HCT116 (cell line): ENCODE results near the gene CUX1. TPM values are rescaled to one million over a fixed set of nuclear protein-coding genes. Genes with fewer than 3 reads are reported as not detected.
"Not testable (repeated sequence)": the region's sequence is repeated elsewhere in the genome, so short reads cannot be mapped to it uniquely, and the experiment has no call there.

ENCODE experiments used
- ATAC-seq: fragments of 200-7000 bp; cut with Tn5 transposase; 2 replicates; pipeline ENCODE4 v1.9.1; 2020; ENCODE audit warnings: mild to moderate bottlenecking, moderate library complexity
- BruUV-seq: library from RNA; stranded (reverse); fragments of 400-500 nt; replicated peaks from 2 replicates; lab custom pipeline; 2021; lab: Mats Ljungman, UMichigan
- CTCF ChIA-PET: fragments of 300-600 bp; sonication (Branson Sonifier 250); formaldehyde crosslinking; loops from one replicate; lab custom pipeline; 2021; ENCODE audit warnings: antibody characterized with exemption; lab: Charles Lee
- POLR2A ChIA-PET: fragments of 300-600, 350-600 bp; sonication (Branson Sonifier 250); formaldehyde crosslinking; loops from one replicate; lab custom pipeline; 2021; ENCODE audit warnings: antibody characterized with exemption; lab: Charles Lee
- RAD21 ChIA-PET, 2 experiments: fragments of 300-600 bp; sonication (Branson Sonifier 250); formaldehyde crosslinking; loops; one replicate each; lab custom pipeline; 2023; ENCODE audit warnings: low total read pairs in 2 of 2; ENCODE audit not compliant: uncharacterized antibody in 2 of 2, unreplicated experiment in 2 of 2, low non-redundant PET in 1 of 2; lab: Charles Lee
- DNase-seq: peaks from one replicate; pipeline ENCODE4 v3.0.0-alpha.2; 2010; ENCODE audit warnings: low read depth, low spot score
- H2AFZ ChIP-seq: fragments of 200-600 bp; shearing (Covaris generic), sonication (generic); 2 replicates; pipeline ENCODE4 v1.6.1; 2017; ENCODE audit warnings: low read depth, mixed run types, mixed read lengths, antibody characterized with exemption, low read length; ENCODE audit not compliant: poor library complexity, severe bottlenecking
- H3K27ac ChIP-seq: 2 replicates; pipeline ENCODE4 v1.5.1; 2012; ENCODE audit warnings: low read depth, low read length
- H3K27me3 ChIP-seq: fragments of 200-600 bp; sonication (generic); 2 replicates; pipeline ENCODE4 v1.6.1; 2016; ENCODE audit warnings: mixed run types, low read length, mixed read lengths; ENCODE audit not compliant: insufficient read depth
- H3K36me3 ChIP-seq, 2 experiments: fragments of 200-500 bp in 1 of 2; fragments of 200-600 bp in 1 of 2; sonication (Bioruptor generic) in 1 of 2; sonication (generic) in 1 of 2; 2 replicates each; pipeline versions ENCODE4 v1.5.1 to v1.6.1; 2014 to 2016; ENCODE audit warnings: low read length in 2 of 2, inconsistent platforms in 1 of 2, mixed read lengths in 1 of 2, mixed run types in 1 of 2; ENCODE audit not compliant: insufficient read depth in 2 of 2, control insufficient read depth in 1 of 2
- H3K4me1 ChIP-seq, 2 experiments: fragments of 200-600 bp in 1 of 2; sonication (generic) in 1 of 2; 2 replicates each; pipeline versions ENCODE4 v1.5.1 to v1.6.1; 2012 to 2017; ENCODE audit warnings: low read length in 2 of 2, inconsistent platforms in 1 of 2, mild to moderate bottlenecking in 1 of 2, mixed read lengths in 1 of 2, mixed run types in 1 of 2, moderate library complexity in 1 of 2; ENCODE audit not compliant: insufficient read depth in 2 of 2, control insufficient read depth in 1 of 2
- H3K4me2 ChIP-seq: fragments of 200-600 bp; sonication (generic); 2 replicates; pipeline ENCODE4 v1.6.1; 2017; ENCODE audit warnings: mixed run types, low read length, mixed read lengths
- H3K4me3 ChIP-seq, 2 experiments: fragments of 200-600 bp in 1 of 2; sonication (generic) in 1 of 2; replicated peaks in 1 of 2; 2 replicates each; pipeline ENCODE4 v1.5.1; 2011 to 2016; ENCODE audit warnings: low read length in 2 of 2, control low read depth in 1 of 2, low read depth in 1 of 2, mild to moderate bottlenecking in 1 of 2, mixed read lengths in 1 of 2, mixed run types in 1 of 2
- H3K79me2 ChIP-seq: fragments of 200-600 bp; sonication (generic); 2 replicates; pipeline ENCODE4 v1.6.1; 2017; ENCODE audit warnings: mild to moderate bottlenecking, mixed run types, low read length, moderate library complexity, mixed read lengths; ENCODE audit not compliant: insufficient read depth
- H3K9ac ChIP-seq: fragments of 200-600 bp; sonication (generic); 2 replicates; pipeline ENCODE4 v1.6.1; 2016; ENCODE audit warnings: low read length, mixed read lengths
- H3K9me2 ChIP-seq: fragments of 200-600 bp; sonication (generic), shearing (Covaris generic); 2 replicates; pipeline ENCODE4 v1.6.1; 2017; ENCODE audit warnings: mixed run types, mild to moderate bottlenecking, moderate library complexity; ENCODE audit not compliant: insufficient read depth
- H3K9me3 ChIP-seq, 2 experiments: fragments of 200-500 bp in 1 of 2; fragments of 200-600 bp in 1 of 2; sonication (Bioruptor generic) in 1 of 2; sonication (generic) in 1 of 2; 2 replicates each; pipeline ENCODE4 v1.6.1; 2014 to 2017; ENCODE audit warnings: low read length in 2 of 2, mixed read lengths in 2 of 2, inconsistent platforms in 1 of 2, low read depth in 1 of 2, mild to moderate bottlenecking in 1 of 2, mixed run types in 1 of 2, moderate library complexity in 1 of 2; ENCODE audit not compliant: control insufficient read depth in 1 of 2, insufficient read depth in 1 of 2
- H4K20me1 ChIP-seq: fragments of 200-600 bp; sonication (generic), shearing (Covaris generic); 2 replicates; pipeline ENCODE4 v1.6.1; 2017; ENCODE audit warnings: mixed run types, mild to moderate bottlenecking, moderate library complexity; ENCODE audit not compliant: insufficient read depth
- CBX3 ChIP-seq: IDR thresholded peaks from 2 replicates; pipeline ENCODE4 v1.6.1; 2012; ENCODE audit warnings: low read depth
- POLR2A ChIP-seq: IDR thresholded peaks from 2 replicates; pipeline ENCODE4 v1.7.0; 2011; ENCODE audit warnings: borderline replicate concordance; ENCODE audit not compliant: insufficient read depth, insufficient read length; ENCODE audit errors: extremely low read depth
- POLR2AphosphoS5 ChIP-seq: IDR thresholded peaks from 2 replicates; pipeline ENCODE4 v1.6.1; 2011; ENCODE audit warnings: mild to moderate bottlenecking, low read depth, low read length, moderate library complexity
- SIN3A ChIP-seq: IDR thresholded peaks from 2 replicates; pipeline ENCODE4 v1.6.1; 2012; ENCODE audit warnings: low read depth
- YY1 ChIP-seq: IDR thresholded peaks from 2 replicates; pipeline ENCODE4 v1.6.1; 2011; ENCODE audit warnings: low read length, low read depth, moderate library complexity, mild to moderate bottlenecking; ENCODE audit not compliant: insufficient replicate concordance; ENCODE audit errors: extremely low read depth
- ZFX ChIP-seq: fragments of 450-650 bp; IDR thresholded peaks from 2 replicates; pipeline ENCODE4 v1.6.1; 2017
- intact Hi-C: fragments of 100-400 bp; cut with micrococcal nuclease; formaldehyde crosslinking; loops from 2 replicates; pipeline ENCODE4 v1.10.0; 2022
- total RNA-seq: library from RNA; stranded (reverse); gene quantifications from one replicate; pipeline ENCODE4 v1.2.1, GENCODE V29; 2021; ENCODE audit not compliant: unreplicated experiment
- TF ChIP-seq, protein P1 (sequence below): IDR thresholded peaks from 2 replicates; pipeline ENCODE4 v1.6.1; 2011; ENCODE audit warnings: mild to moderate bottlenecking, low read length, moderate library complexity; ENCODE audit not compliant: insufficient replicate concordance; ENCODE audit errors: extremely low read depth
- TF ChIP-seq, protein P2 (sequence below): IDR thresholded peaks from 2 replicates; pipeline ENCODE4 v1.6.1; 2012; ENCODE audit warnings: low read depth
- TF ChIP-seq, protein P3 (sequence below), 3 experiments: fragments of 200-600 bp in 1 of 3; sonication (generic) in 1 of 3; IDR thresholded peaks in 2 of 3; conservative IDR thresholded peaks in 1 of 3; 2 replicates each; pipeline ENCODE4 v1.5.1; 2012 to 2017; ENCODE audit warnings: low read depth in 2 of 3, low read length in 2 of 3, antibody characterized with exemption in 1 of 3, borderline replicate concordance in 1 of 3, control low read depth in 1 of 3, mild to moderate bottlenecking in 1 of 3, mixed read lengths in 1 of 3, mixed run types in 1 of 3, moderate library complexity in 1 of 3; ENCODE audit not compliant: insufficient read depth in 1 of 3

The CUX1 gene
- total RNA-seq, 1 experiment from 2014 or later = 68.9 TPM

DNA sequence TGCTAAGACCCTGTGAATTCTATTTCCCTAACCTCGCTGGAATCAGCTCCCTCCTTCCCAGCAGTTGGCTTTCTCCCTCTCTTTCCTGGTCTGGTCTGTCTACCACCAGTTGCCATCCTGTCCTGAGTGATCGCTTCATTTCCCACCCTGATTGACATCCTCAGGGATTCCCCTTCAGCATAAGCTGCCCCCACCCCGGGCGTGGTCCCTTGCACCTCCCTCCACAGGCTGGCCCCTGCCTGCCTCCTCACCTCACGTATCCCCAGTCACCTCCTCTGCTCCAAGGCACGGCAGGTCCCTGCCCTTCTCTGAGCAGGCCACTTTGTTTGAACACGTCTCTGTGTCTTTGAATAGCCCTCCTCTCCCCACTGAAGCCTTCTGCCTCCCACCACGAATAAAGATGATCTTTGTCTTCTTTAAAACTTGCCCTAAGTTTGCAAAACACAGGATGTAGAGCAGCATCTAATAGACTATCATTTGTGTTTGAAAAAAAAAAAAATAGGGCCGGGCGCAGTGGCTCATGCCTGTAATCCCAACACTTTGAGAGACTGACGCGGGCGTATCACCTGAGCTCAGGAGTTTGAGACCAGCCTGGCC lies 233.5 kb downstream of the CUX1 start (continued):
- TF ChIP-seq, protein P1, sequence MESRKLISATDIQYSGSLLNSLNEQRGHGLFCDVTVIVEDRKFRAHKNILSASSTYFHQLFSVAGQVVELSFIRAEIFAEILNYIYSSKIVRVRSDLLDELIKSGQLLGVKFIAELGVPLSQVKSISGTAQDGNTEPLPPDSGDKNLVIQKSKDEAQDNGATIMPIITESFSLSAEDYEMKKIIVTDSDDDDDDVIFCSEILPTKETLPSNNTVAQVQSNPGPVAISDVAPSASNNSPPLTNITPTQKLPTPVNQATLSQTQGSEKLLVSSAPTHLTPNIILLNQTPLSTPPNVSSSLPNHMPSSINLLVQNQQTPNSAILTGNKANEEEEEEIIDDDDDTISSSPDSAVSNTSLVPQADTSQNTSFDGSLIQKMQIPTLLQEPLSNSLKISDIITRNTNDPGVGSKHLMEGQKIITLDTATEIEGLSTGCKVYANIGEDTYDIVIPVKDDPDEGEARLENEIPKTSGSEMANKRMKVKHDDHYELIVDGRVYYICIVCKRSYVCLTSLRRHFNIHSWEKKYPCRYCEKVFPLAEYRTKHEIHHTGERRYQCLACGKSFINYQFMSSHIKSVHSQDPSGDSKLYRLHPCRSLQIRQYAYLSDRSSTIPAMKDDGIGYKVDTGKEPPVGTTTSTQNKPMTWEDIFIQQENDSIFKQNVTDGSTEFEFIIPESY = no peak
- TF ChIP-seq ZFX = no peak
- TF ChIP-seq, all 23 proteins: peak for 0

DNA sequence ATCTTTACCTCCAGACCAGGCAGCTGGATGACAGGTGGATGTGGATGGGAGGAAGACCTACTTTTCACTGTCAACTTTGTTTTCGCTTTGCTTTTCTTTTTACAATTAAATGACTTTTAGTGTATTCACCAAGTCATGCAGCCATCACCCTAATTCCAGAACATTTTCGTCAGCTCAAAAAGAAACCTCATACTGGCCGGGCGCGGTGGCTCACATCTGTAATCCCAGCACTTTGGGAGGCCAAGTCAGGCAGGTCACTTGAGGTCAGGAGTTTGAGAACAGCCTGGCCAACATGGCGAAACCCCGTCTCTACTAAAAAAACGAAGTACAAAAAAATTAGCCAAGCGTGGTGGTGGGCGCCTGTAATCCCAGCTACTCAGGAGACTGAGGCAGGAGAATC lies 234.3 kb downstream of the CUX1 start:
- CTCF ChIA-PET = not testable (repeated sequence)

DNA sequence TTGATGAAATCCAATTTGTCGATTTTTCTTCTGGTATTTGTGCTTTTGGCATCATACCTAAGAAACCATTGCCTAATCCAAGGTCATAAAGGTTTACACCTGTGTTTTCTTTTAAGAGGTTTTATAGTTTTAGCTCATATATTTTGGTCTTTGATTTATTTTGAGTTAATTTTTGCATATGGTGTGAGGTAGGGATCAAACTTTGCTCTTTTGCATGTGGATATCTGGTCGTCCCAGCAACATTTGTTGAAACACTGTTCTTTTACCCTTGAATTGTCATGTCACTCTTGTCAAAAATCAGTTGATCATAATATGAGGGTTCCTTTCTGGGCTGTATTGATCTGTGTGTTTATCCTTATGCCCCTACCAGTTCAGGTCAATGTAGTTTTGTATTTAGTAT lies 236.7 kb downstream of the CUX1 start:
- CTCF ChIA-PET = no interaction called here
- RAD21 ChIA-PET = no interaction called here
- Histone ChIP-seq H3K4me2 (no peak overlapping the region), H3K9me3 (0 out of 4 replicates have a peak, but pooled peaks cover 3 to 6% of the 10 kb centered on the region in 2 experiments), H4K20me1 (no peaks in the 10 kb centered on the region), H3K79me2 (no peaks in the 10 kb centered on the region), H3K27ac (no peak overlapping the region), H2AFZ (no peak overlapping the region), H3K9ac (no peak overlapping the region), H3K9me2 (no peaks in the 10 kb centered on the region), H3K36me3 (peaks cover 0 to 6% of the 10 kb centered on the region in 2 experiments; a peak in 1 of 4 replicates), H3K27me3 (no peaks in the 10 kb centered on the region), H3K4me3 (no peak overlapping the region), H3K4me1 (peaks cover 7 to 11% of the 10 kb centered on the region in 2 experiments; a peak in 2 of 4 replicates)
- POLR2A ChIA-PET = interaction anchor here (1.0 kb wide), 1 partner anchor 10 kb away, joined by 4 read pairs; no protein-coding TSS in a partner anchor
- BruUV-seq = no TSS peak
- no peak for ATAC-seq
- no peak for DNase-seq
- TF ChIP-seq SIN3A (no peak), POLR2A (no peak), CBX3 (no peak), POLR2AphosphoS5 (no peak), YY1 (no peak)
- TF ChIP-seq, protein P2, sequence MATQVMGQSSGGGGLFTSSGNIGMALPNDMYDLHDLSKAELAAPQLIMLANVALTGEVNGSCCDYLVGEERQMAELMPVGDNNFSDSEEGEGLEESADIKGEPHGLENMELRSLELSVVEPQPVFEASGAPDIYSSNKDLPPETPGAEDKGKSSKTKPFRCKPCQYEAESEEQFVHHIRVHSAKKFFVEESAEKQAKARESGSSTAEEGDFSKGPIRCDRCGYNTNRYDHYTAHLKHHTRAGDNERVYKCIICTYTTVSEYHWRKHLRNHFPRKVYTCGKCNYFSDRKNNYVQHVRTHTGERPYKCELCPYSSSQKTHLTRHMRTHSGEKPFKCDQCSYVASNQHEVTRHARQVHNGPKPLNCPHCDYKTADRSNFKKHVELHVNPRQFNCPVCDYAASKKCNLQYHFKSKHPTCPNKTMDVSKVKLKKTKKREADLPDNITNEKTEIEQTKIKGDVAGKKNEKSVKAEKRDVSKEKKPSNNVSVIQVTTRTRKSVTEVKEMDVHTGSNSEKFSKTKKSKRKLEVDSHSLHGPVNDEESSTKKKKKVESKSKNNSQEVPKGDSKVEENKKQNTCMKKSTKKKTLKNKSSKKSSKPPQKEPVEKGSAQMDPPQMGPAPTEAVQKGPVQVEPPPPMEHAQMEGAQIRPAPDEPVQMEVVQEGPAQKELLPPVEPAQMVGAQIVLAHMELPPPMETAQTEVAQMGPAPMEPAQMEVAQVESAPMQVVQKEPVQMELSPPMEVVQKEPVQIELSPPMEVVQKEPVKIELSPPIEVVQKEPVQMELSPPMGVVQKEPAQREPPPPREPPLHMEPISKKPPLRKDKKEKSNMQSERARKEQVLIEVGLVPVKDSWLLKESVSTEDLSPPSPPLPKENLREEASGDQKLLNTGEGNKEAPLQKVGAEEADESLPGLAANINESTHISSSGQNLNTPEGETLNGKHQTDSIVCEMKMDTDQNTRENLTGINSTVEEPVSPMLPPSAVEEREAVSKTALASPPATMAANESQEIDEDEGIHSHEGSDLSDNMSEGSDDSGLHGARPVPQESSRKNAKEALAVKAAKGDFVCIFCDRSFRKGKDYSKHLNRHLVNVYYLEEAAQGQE = no peak
- TF ChIP-seq, protein P3, sequence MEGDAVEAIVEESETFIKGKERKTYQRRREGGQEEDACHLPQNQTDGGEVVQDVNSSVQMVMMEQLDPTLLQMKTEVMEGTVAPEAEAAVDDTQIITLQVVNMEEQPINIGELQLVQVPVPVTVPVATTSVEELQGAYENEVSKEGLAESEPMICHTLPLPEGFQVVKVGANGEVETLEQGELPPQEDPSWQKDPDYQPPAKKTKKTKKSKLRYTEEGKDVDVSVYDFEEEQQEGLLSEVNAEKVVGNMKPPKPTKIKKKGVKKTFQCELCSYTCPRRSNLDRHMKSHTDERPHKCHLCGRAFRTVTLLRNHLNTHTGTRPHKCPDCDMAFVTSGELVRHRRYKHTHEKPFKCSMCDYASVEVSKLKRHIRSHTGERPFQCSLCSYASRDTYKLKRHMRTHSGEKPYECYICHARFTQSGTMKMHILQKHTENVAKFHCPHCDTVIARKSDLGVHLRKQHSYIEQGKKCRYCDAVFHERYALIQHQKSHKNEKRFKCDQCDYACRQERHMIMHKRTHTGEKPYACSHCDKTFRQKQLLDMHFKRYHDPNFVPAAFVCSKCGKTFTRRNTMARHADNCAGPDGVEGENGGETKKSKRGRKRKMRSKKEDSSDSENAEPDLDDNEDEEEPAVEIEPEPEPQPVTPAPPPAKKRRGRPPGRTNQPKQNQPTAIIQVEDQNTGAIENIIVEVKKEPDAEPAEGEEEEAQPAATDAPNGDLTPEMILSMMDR (IDR thresholded peaks at IDR 0.05 in 2 of 3, conservative IDR thresholded peaks at IDR 0.05 in 1 of 3; ENCODE audit: borderline replicate concordance in 1 of 3, insufficient read depth in 1 of 3, low read depth in 2 of 3, low read length in 2 of 3) = no peak
- intact Hi-C loops = no loop called here

More for the DNA sequence above, 234.3 kb downstream of the CUX1 start:
- H3K9ac ChIP-seq, H3K4me2 ChIP-seq, H3K27me3 ChIP-seq, BruUV-seq, POLR2A ChIA-PET, RAD21 ChIA-PET, H3K9me2 ChIP-seq, H2AFZ ChIP-seq, H3K4me3 ChIP-seq, H4K20me1 ChIP-seq, H3K4me1 ChIP-seq, ATAC-seq, DNase-seq, H3K27ac ChIP-seq, intact Hi-C loops, H3K36me3 ChIP-seq, H3K9me3 ChIP-seq, H3K79me2 ChIP-seq: not testable (repeated sequence)
